NT2/D1 (cell line): Measurements from ENCODE around the gene RAMAC.

Experiments used
- SUZ12 ChIP-seq: IDR thresholded peaks from 2 replicates; pipeline ENCODE4 v1.6.1; 2011; ENCODE audit not compliant: insufficient read length, insufficient read depth; ENCODE audit errors: extremely low read depth
- YY1 ChIP-seq: IDR thresholded peaks from 2 replicates; pipeline ENCODE4 v1.6.1; 2011; ENCODE audit not compliant: insufficient read length, insufficient read depth

DNA sequence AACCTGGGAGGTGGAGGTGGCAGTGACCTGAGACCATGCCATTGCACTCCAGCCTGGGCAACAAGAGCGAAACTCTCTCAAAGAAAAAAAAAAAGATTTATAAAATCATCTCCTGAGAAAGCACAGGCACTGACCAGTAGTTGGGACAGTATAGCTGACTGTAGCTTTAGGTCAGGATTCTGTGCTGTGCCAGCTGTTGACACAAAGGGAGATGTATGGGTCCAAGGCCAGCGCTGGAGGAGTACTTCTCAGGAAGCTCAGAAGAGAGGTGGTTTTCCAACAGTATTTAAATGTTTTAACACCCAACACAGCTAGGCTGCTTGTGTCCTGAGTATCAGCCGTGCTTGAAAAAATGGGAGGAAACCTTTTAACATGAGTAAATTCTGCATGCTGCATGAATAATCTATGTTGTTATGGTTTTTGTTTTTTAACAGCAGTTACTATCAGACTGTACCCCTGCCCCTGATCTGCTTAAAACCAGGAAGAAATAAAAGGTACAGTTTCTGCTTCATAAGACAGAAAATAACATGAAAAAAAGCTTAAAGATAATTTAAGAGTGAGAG is 6.5 kb downstream of the RAMAC start:
- TF ChIP-seq YY1 = no peak
- no peak for TF ChIP-seq SUZ12
